GM06990 (cell line): ENCODE data around the gene CYRIA.
A peak's percentile ranks its signal among the peaks of the same experiment; 100 is the strongest.

ENCODE experiments used
- DNase-seq: peaks from one replicate; pipeline ENCODE4 v3.0.0-alpha.2; 2011; ENCODE audit not compliant: insufficient read length; ENCODE audit errors: extremely low read depth
- H3K27me3 ChIP-seq: replicated peaks from 2 replicates; pipeline ENCODE4 v1.6.0; 2011; ENCODE audit warnings: low read length; ENCODE audit not compliant: control insufficient read depth, insufficient read depth
- H3K36me3 ChIP-seq: 2 replicates; pipeline ENCODE4 v1.5.1; 2011; ENCODE audit warnings: low read length; ENCODE audit not compliant: control insufficient read depth, insufficient read depth
- H3K4me3 ChIP-seq: replicated peaks from 2 replicates; pipeline ENCODE4 v1.5.1; 2011; ENCODE audit warnings: low read depth, mild to moderate bottlenecking, control low read depth, low read length
- CTCF ChIP-seq: IDR thresholded peaks from 2 replicates; pipeline ENCODE4 v1.5.1; 2011; ENCODE audit warnings: low read length, control low read depth, mild to moderate bottlenecking, inconsistent platforms; ENCODE audit not compliant: insufficient read depth, poor library complexity, severe bottlenecking

The CYRIA gene

GRCh38 chr2:16663121-16663905 is 2.3 kb downstream of the CYRIA start:
- no peak for TF ChIP-seq CTCF
- H3K4me3 ChIP-seq = no peak overlapping the region
- no peaks in the 10 kb centered on the region for H3K27me3 ChIP-seq
- no peaks in the 10 kb centered on the region for H3K36me3 ChIP-seq
- peak; percentile 32 for DNase-seq

GRCh38 chr2:16661936-16662839 is 3.4 kb downstream of the CYRIA start:
- H3K4me3 ChIP-seq = no peak overlapping the region
- no peak for TF ChIP-seq CTCF

GRCh38 chr2:16661526-16661925 is 4.1 kb downstream of the CYRIA start:
- Histone ChIP-seq H3K4me3 (no peak overlapping the region), H3K36me3 (no peaks in the 10 kb centered on the region), H3K27me3 (no peaks in the 10 kb centered on the region)
- TF ChIP-seq CTCF = no peak
- DNase-seq = no peak

More at GRCh38 chr2:16661936-16662839, 3.4 kb downstream of the CYRIA start:
- Histone ChIP-seq H3K36me3 (no peaks in the 10 kb centered on the region), H3K27me3 (no peaks in the 10 kb centered on the region)
- DNase-seq = no peak

GRCh38 chr2:16660556-16660955 is 5.1 kb downstream of the CYRIA start:
- Histone ChIP-seq H3K27me3 (no peaks in the 10 kb centered on the region), H3K36me3 (no peaks in the 10 kb centered on the region), H3K4me3 (no peak overlapping the region)
- TF ChIP-seq CTCF = no peak
- DNase-seq = no peak

GRCh38 chr2:16660114-16660513 is 5.5 kb downstream of the CYRIA start:
- Histone ChIP-seq H3K36me3 (no peaks in the 10 kb centered on the region), H3K4me3 (no peak overlapping the region), H3K27me3 (no peaks in the 10 kb centered on the region)
- DNase-seq = no peak
- TF ChIP-seq CTCF = no peak
